NCI-H446 (cell line): ENCODE results near the gene KBTBD12.
"Not testable (repeated sequence)": the region's sequence is repeated elsewhere in the genome, so short reads cannot be mapped to it uniquely, and the experiment has no call there.

ENCODE experiments used
- DNase-seq, 2 experiments: peaks; one replicate each; lab custom pipeline; 2025; lab: John Stamatoyannopoulos, UW

The KBTBD12 gene

DNA sequence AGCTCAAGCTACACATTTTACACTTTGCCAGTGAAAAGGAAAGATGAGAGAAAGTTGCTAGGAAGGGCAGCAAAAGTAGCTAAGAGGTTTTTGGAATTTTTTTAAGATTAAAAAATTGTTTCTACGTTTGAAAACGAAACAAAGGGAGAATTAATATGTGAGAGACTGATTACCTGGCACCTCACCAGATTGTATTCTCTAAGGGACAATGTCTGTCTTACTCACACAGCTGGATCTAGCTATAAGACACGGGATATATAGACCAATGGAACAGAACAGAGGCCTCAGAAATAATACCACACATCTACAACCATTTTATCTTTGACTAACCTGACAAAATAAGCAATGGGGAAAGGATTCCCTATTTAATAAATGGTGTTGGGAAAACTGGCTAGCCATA is 9.5 kb upstream of the KBTBD12 start:
- DNase-seq = no peak

DNA sequence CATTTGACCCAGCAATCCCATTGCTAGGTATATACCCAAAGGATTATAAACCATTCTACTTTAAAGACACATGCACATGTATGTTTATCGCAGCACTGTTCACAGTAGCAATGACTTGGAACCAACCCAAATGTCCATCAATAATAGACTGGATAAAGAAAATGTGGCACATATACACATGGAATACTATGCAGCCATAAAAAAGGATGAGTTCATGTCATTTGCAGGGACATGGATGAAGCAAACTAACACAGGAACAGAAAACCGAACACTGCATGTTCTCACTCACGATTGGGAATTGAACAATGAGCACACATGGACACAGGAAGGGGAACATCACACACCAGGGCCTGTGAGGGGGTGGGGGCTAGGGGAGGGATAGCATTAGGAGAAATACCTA is 8.4 kb upstream of the KBTBD12 start:
- not testable (repeated sequence) for DNase-seq

DNA sequence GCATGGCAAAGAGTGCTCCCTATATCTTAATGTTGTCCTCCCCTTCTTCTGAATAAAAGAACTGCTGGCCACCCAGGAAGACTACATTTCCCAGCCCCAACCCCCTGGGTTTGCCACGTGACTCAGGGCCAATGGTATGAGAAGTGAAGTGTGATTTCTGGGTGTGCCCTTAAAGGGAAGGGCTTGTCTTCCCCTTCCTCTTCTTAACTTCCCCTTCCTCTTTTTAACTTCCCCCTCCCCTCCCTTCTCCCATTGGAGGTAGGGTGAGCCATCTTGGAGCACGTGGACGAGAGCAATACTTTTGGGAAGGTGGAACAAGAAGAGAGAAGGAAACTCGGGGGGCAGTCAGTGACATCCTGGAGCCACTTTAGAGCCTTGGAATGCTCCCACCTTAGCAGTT is 6.8 kb upstream of the KBTBD12 start:
- no peak for DNase-seq

DNA sequence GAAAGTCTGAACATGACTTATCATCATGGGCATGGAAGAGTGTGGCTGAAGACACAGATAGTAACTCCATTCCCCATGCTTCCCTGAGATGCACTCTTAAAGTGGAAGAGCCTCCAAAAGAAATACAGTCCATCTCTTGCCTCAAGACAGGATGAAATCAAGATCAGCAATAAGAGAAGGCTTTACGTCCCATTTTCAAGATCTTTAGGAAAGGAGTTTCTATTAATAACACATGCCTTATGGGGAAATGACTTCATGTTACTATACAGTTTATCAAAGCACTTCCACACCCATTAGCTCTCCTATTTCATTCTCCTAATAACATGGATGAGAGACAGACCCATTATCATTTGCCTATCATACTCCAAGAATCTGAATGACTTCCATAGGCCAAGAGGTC is 6.1 kb upstream of the KBTBD12 start:
- DNase-seq = no peak

DNA sequence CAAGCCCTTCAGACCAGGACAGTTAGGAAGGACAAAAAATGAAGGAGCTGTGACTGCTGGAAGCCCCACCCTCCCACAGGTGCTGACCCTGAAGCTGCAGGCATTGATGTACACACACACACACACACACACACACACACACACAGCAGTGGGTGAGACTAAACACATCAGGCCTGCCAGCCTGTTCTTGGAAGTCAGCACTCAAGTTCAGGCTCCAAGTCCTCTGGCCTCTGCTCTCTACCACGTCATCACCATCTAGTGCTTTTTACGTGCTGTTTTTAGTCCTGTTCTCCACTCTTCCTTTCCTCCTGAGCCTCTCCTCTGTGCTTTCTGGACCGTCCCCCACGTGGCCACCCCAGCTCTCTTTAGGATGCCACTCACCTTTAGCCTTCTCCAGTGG is 5.4 kb upstream of the KBTBD12 start:
- DNase-seq = no peak

DNA sequence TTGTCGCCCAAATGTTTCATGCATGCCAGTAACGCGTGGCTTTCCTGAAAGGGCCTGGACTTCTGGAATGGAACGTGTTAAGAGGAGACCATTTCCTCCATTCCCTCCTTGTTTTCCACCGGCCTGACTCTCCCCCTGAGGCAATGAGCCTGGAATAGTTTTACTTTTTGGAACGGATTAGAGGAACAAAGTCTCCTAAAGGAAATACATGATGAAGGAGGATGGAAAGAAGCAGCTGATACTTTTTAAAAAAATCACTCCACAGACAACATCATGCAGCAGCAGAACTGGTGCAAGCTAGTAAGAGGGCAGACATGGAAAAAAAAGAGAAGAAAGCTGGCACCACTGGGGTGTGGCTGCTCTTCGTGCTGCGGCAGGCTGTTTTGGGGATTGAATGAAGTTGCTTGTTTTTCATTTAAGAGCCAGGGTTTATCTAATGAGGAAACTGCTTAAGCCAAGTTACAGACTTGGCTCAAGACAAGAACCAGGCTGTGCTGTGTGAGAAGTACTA is 3.6 kb upstream of the KBTBD12 start:
- peak in 1 of 2 experiments; percentile 8 for DNase-seq

DNA sequence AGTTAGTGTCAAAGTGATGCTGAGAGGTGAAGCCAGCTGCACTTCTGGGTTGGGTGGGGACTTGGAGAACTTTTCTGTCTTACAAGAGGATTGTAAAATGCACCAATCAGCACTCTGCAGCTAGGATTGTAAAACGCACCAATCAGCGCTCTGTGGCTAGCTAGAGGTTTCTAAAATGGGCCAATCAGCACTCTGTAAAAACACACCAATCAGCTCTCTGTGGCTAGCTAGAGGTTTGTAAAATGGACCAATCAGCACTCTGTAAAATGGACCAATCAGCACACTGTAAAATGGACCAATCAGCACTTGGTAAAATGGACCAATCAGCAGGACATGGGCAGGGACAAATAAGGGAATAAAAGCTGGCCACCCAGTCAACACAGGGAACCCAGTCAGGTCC is 1.2 kb upstream of the KBTBD12 start:
- not testable (repeated sequence) for DNase-seq

DNA sequence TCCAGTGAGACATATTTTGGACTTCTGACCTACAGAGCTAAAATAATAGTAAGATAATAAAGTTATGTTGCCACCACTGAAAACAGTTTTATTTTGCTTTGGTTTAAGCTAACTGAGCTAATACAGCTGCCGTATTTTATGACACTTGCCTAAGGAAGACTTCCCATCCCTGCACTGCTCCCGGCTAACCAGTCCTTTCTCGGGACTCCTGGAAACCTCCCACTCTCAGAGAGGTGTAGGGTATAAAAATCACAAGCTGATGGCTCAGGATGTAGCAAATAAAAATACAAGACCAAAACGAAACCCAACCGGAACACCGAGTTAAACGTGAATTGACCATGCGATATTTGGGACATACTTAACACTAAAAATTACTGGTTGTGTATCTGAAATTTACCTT is 448 bp upstream of the KBTBD12 start:
- DNase-seq = no peak

DNA sequence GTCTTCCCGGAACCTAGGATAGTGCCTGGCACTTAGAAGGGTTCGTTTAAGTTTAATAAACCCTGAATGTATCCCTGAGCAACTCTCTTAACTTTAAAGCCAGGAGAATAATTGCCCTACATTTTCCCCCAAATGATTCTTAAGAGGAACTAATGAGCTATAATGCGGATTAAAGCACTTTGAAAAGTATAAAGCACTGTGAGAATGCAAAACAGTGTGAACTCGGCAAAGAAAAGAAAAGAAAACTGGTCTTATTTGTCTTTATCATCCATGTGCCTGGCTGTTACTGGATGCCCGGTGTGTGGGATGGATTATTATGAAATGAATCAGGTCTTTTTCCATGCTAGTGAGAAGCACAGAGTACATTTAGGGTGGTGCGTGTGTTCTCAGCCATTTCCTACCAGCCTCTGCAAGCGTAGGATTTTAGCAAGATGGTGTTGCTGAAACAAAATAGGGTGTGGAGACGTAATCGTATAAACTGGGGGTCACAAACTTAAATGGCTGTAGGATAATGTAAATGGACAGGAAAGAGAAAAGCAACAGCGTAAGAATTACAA is 983 bp downstream of the KBTBD12 start:
- no peak for DNase-seq

DNA sequence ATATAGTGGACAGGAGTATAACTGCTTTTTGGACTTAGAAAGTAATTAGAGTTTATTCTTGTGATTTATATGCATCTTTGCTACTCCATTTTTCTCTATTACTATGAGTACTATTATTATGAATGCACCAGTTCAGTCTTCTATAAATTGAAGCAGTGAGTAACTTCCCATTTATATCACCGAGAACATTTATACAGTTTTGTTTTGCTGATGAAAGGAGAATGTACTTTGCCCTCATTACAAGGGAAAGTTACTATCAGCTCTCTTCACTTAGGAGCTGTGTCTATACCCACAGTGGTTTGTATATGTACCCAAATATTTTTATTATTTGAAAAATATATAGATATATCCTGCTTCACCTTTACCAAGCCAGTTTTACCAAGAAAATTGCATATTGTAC is 5.7 kb downstream of the KBTBD12 start:
- DNase-seq = no peak

DNA sequence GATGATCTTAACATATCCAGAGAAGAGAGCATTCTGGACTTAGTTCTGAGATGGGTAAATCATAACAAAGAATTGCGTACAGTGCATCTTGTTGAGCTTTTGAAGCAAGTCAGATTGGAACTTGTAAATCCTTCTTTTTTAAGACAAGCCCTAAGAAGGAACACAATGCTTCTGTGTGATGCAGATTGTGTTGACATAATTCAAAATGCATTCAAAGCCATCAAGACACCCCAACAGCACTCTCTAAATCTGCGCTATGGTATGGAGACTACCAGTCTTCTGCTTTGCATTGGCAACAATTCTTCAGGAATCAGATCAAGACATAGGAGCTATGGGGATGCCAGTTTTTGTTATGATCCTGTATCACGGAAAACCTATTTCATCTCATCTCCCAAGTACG is 8.6 kb downstream of the KBTBD12 start:
- no peak for DNase-seq

DNA sequence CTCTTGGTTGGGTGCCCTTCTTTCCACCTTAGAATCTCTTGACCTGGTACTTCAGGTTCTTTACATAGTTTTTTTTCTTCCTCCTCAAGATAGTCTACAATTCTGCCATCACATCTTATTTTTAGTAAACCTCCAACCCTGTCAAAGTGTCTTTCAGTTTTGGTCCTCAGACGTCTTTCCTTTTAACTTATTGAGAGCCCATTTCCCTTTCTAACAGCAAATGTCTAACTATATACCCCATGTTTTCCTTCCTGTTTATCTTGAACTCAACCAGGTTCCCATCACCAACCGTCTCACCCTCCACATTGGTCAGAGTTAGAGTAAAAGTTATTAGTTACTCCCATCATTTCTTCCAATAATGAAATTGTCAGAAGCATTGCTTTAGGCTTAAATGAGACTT is 10.4 kb downstream of the KBTBD12 start:
- no peak for DNase-seq

DNA sequence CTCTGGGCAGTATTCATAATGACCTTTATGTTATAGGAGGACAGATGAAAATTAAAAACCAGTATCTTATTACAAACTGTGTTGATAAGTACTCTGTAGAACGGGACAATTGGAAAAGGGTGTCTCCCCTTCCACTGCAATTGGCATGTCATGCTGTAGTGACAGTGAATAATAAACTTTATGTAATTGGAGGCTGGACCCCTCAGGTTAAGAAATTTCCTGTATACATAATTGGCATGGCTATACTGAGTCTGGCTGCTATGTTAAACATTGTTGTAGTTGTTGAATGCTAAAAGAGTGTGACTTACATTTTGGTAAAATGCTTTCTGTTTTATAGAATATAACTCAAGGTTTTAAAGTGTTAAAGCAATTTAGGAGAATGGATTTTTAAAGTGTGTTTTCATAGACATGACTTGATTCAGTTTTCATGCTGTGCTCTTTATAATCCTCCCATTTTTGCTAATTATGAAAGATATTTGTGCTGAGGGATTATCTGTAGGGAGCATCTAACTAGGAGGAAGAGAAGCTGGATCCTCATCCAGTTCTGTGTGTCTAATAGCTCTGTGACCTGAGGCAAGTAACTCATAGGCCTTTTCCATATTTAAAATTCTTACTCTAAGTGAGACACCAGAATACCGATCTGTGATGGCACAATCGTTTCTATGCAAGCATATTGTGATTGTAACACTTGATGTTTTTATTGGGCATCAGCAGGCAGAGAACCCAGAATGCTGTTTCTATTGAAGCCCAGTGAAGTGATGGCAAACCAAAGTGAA is 13.0 kb downstream of the KBTBD12 start:
- DNase-seq = no peak

DNA sequence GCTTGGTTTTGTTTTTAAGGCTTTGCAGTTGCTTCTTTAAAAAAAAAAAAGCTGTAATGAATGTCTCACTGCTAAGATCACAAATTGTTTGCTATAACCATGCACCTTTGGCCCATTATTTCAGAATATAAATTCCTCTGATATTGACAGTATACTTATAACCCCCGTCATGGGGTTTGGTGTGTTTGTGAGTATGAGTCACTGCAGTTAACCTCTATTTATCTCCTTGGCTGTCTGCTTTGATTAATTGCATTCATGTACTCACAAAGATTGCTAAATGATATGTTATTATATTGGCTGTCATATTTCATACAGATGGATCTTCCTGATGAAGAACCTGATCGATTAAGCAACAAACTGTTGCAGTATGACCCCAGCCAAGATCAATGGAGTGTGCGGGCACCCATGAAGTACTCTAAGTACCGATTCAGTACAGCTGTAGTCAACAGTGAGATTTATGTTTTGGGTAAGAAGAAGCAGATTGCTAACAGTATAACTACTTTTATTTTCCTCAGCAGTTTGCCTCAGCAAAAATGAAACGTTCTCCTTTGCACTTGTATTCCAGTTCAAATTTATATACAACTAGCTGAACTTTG is 14.9 kb downstream of the KBTBD12 start:
- DNase-seq = no peak

DNA sequence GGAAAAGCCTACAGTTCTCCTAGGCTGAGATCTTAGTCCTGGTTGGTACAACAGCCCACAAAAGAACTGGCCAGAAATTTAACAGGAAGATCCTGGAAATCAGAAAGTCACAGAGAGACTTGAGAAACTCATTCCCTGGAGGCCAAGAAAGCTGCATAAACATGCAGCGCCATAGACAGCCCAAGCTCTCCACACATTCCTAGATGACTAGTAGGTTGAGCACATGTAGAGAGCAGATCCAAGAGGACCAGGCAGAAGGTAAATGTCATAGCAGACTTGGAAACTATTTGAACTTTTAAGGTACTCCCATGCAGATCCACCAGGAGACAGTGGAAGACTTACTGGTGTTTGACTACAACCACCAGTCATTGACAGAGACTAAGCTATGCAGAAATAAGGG is 18.4 kb downstream of the KBTBD12 start:
- DNase-seq = no peak

DNA sequence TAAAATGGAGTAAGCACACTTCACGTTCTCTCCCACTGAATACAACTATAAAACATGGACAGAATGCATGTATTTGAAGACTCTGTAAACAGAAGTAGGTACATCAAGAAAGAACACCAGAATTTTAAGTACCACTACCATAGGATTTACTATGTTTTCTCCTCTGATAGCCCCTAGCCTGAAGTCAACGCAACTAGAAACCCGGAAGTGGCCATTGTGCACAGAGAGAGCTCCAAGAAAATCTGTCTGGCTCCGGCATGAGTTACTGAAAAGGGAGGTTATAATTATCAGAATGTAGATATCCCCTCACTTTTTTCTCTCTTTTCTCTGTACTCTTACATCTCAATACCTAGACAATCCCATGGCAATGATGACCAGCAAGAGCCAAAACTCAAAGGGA is 23.8 kb downstream of the KBTBD12 start:
- no peak for DNase-seq

DNA sequence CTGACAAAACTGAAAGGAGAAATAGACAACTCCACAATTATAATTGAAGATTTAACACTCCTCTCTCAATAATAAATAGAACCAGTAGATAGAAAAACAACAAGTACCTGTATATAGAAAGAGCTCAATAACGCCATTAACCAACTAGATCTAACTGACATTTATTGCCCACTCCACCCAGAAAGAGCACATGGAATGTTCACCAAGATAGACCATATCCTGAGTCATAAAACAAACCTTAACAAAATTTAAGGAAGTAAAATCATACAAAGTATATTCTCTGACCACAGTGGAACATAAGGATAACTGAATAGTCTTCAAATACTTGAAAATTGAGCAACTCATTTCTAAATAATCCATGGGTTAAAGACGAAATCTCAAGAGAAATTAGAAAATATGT is 25.1 kb downstream of the KBTBD12 start:
- no peak for DNase-seq

DNA sequence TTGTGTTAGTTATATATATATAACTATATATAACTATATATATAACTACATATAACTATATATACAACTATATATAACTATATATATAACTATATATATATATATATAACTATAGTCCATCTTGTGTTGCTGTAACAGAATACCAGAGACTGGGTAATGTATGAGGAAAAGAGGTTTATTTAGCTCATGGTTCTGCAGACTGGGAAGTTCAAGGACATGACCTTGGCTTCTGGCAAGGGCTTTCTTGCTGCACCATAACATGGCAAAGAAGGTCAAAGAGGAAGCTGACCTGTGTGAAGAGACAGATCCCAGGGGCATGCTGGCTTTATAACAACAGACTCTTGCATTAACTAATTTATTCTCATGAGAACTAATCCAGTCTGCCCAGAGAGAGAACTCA is 27.6 kb downstream of the KBTBD12 start:
- DNase-seq = no peak

DNA sequence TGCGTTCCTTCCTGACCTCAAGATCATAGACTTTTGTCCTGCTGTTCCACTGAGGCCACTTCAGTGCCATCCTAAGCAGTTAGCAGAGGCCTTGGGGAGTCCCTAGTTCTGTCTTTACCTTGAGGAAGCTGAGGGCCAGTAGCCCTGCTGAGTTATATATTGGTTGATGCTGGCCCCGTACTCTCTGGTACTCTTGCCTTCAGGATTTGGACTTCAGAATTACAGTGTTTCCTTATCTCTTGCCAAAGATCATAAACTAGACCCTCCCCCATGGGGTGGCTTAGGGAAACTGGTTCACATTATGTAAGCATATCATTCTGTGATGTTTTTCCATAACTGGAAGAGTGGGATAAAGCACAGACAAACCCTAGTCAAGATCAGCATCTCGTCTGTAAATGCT is 33.2 kb downstream of the KBTBD12 start:
- no peak for DNase-seq

DNA sequence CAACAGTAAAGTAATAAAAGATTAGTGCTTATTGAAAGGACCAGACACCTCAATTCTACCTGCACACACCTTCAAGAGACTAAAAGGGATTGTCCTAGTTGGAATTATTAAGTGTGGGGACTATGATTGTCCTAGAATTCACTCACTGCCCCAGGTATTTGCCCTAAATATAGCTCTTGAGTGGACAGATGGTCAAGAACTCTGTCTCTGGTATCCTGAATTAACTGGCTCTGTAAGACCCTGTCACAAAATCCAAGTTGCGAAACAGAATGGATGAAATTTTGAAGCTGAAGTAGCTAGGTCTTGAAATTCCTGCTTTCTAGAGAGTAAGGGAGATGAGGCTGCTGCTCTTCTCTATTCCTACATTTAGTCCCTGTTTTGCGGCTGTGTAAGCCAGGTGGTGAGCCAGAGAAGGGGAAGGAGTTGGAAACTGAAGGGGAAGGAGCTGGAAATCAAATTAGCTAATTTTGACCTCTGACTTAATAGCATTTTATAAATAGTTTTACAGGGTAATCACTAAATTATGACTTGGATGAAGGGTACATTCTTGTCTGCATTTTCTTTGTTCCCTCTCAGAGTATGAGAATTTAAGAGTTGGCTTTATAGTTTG is 34.5 kb downstream of the KBTBD12 start:
- DNase-seq = no peak

DNA sequence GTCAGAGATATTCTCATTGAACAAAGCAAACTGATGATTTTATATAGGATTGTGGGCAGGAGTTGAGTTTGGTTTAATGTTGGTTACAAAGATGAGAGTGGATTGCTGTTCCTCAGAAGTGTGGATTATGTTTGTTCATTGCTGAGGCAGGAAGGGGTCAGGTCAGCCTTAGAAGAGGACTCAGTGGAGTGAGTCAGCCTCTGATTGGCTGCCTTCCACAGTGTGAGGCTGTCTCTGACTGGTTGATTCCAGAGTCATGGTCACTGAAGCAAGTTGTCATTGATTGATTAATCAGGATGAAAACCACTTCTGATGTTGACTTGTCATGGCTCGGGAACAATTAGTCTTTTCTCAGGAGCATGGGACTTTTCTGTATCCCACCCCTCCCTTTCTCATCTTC is 36.2 kb downstream of the KBTBD12 start:
- DNase-seq = no peak

DNA sequence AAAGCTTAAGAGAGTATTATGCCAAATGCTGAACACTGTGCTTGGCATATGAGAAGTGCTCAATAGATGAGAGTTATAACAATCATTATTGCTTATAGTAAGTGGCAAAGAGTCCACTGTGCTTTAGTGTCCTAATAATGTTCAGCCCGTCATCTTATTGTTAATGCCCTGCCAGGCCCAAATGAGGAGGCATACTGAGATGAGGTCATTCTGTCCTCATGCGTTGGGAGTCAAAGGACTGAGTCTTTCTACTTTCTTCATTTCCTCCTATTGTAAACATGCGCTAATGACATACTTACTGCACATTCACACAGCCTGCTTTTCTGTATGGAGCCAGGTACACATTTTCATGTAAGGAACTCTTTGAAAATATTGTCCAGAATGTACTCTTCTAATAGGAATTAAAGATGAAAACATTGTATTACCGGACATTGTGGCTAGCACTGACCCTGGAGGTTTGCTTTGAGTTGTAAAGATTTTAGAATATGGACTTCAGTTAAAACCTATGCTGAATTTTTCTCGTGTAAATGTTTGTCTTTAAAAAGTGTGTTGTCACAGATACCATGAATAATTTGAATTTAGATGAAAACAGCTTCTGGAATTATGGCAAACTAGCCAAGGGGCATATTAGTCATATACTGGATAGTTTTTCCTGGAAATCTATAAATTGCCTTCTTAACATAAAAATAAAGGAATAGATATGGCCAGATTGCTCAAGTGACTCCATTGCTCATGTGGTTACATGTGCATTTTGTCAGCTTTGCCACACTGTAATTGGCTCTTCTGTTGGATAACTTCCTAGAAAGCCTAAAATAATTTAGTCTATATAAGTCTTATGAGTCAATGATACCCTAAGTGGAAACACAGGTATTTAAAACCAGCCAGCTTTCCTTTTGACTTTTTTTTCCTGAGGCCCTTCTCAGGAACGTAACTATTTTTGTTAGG is 38.3 kb downstream of the KBTBD12 start:
- DNase-seq = no peak
